MCF 10A (cell line): ENCODE results near the gene SUPV3L1. TPM values are rescaled to one million over a fixed set of nuclear protein-coding genes. Genes with fewer than 3 reads are reported as not detected.

Experiments used
- BruUV-seq: library from RNA; stranded (reverse); fragments of 400-500 nt; replicated peaks from 2 replicates; lab custom pipeline; 2021; lab: Mats Ljungman, UMichigan
- CTCF ChIA-PET: fragments of 300-600 bp; sonication (Branson Sonifier 250); formaldehyde crosslinking; extraction: SDS; loops from one replicate; lab custom pipeline; 2021; ENCODE audit warnings: antibody characterized with exemption, inconsistent platforms; lab: Yijun Ruan, JAX
- POLR2A ChIA-PET: fragments of 300-600, 350-650 bp; sonication (Branson Sonifier 250); formaldehyde crosslinking; extraction: SDS; loops from one replicate; lab custom pipeline; 2020; ENCODE audit warnings: antibody characterized with exemption, inconsistent platforms; lab: Yijun Ruan, JAX
- DNase-seq: peaks from one replicate; pipeline ENCODE4 v3.0.0-alpha.2; 2018; ENCODE audit not compliant: unreplicated experiment
- H3K27ac Mint-ChIP-seq: one replicate; pipeline ENCODE4 v1.8.0; 2022; ENCODE audit warnings: mild to moderate bottlenecking, low read depth, mixed read lengths; ENCODE audit not compliant: unreplicated experiment
- H3K27me3 Mint-ChIP-seq: one replicate; pipeline ENCODE4 v1.8.0; 2022; ENCODE audit warnings: mixed read lengths; ENCODE audit not compliant: insufficient read depth, unreplicated experiment
- H3K36me3 Mint-ChIP-seq: one replicate; pipeline ENCODE4 v1.8.0; 2022; ENCODE audit warnings: mild to moderate bottlenecking, moderate library complexity, mixed read lengths; ENCODE audit not compliant: insufficient read depth, unreplicated experiment
- H3K4me1 Mint-ChIP-seq: one replicate; pipeline ENCODE4 v1.8.0; 2022; ENCODE audit warnings: mixed read lengths; ENCODE audit not compliant: insufficient read depth, unreplicated experiment
- H3K4me3 Mint-ChIP-seq: one replicate; pipeline ENCODE4 v1.8.0; 2022; ENCODE audit warnings: mild to moderate bottlenecking, moderate library complexity, mixed read lengths; ENCODE audit not compliant: unreplicated experiment
- H3K9me3 Mint-ChIP-seq: one replicate; pipeline ENCODE4 v1.8.0; 2022; ENCODE audit warnings: mixed read lengths; ENCODE audit not compliant: unreplicated experiment
- intact Hi-C: fragments of 100-400 bp; cut with micrococcal nuclease; formaldehyde crosslinking; loops from 2 replicates; pipeline ENCODE4 v1.14.1; 2022
- total RNA-seq: library from RNA; stranded (reverse); gene quantifications from 2 replicates; pipeline ENCODE4 v1.2.3, GENCODE V29; 2022
- TF ChIP-seq, protein P1 (sequence below): fragments of 200-600 bp; IDR thresholded peaks from one replicate; pipeline ENCODE4 v1.8.0; 2022; ENCODE audit warnings: antibody characterized with exemption, mild to moderate bottlenecking; ENCODE audit not compliant: unreplicated experiment

Gene SUPV3L1
- total RNA-seq, 1 experiment from 2014 or later = 73.6 TPM

DNA sequence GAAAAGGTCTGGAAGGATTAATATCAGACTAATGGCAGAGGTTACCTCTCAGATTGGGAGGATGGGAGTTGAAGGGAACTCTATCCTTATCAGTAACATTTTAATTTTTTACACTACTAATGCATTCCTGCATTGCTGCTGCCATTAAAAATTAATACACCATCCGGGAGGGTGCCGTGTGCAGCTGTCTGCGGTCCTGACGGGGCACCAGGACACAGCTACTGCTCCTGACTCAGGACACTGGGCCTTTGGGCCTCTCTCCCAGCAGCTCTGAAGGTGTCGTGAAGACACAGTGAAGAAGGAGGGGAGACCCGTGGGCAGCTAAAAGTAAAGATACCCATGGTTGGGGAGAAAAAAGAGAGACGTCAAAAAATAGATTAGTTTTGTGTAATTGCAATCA lies 74.8 kb downstream of the SUPV3L1 start:
- ChIA-PET POLR2A (no interaction called here), CTCF (no interaction called here)
- no peak overlapping the region for H3K4me3 Mint-ChIP-seq
- no peaks in the 10 kb centered on the region for H3K36me3 Mint-ChIP-seq
- intact Hi-C loops = no loop called here
- no TSS peak for BruUV-seq
- TF ChIP-seq, protein P1, sequence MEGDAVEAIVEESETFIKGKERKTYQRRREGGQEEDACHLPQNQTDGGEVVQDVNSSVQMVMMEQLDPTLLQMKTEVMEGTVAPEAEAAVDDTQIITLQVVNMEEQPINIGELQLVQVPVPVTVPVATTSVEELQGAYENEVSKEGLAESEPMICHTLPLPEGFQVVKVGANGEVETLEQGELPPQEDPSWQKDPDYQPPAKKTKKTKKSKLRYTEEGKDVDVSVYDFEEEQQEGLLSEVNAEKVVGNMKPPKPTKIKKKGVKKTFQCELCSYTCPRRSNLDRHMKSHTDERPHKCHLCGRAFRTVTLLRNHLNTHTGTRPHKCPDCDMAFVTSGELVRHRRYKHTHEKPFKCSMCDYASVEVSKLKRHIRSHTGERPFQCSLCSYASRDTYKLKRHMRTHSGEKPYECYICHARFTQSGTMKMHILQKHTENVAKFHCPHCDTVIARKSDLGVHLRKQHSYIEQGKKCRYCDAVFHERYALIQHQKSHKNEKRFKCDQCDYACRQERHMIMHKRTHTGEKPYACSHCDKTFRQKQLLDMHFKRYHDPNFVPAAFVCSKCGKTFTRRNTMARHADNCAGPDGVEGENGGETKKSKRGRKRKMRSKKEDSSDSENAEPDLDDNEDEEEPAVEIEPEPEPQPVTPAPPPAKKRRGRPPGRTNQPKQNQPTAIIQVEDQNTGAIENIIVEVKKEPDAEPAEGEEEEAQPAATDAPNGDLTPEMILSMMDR = no peak
- H3K4me1 Mint-ChIP-seq = no peaks in the 10 kb centered on the region
- DNase-seq = no peak
- no peaks in the 10 kb centered on the region for H3K9me3 Mint-ChIP-seq
- H3K27me3 Mint-ChIP-seq = no peaks in the 10 kb centered on the region
- no peak overlapping the region for H3K27ac Mint-ChIP-seq

Other genes starting within 250 kb of the SUPV3L1 start
- 144 and 216 TPM in 2 replicates for gene DDX21, start 224.1 kb upstream of the SUPV3L1 start, total RNA-seq
- gene KIFBP, start 191.4 kb upstream of the SUPV3L1 start, total RNA-seq = 20.9 and 23.2 TPM in 2 replicates
- gene SRGN, start 92.1 kb upstream of the SUPV3L1 start, total RNA-seq = 2.3 and 2.7 TPM in 2 replicates
- gene VPS26A, start 56.1 kb upstream of the SUPV3L1 start, total RNA-seq = 63.7 and 80.9 TPM in 2 replicates
- gene HKDC1, start 40.1 kb downstream of the SUPV3L1 start, total RNA-seq = 0.68 and 1.1 TPM in 2 replicates
- 126 and 134 TPM in 2 replicates for gene HK1, start 98.3 kb downstream of the SUPV3L1 start, total RNA-seq
- not detected in 2 replicates for gene TACR2, start 236.7 kb downstream of the SUPV3L1 start, total RNA-seq